IPS DF 6.9 (cell line): ENCODE data around the gene RETREG1.

ENCODE experiments used
- DNase-seq: peaks from one replicate; pipeline ENCODE4 v3.0.0-alpha.2; 2013; ENCODE audit warnings: low read depth, low spot score
- H3K27ac ChIP-seq: one replicate; pipeline ENCODE4 v1.5.1; 2013; ENCODE audit warnings: low read length, control low read depth
- H3K27me3 ChIP-seq: 2 replicates; pipeline ENCODE4 v1.6.1; 2013; ENCODE audit warnings: mild to moderate bottlenecking, low read length; ENCODE audit not compliant: control insufficient read depth, insufficient read depth
- H3K36me3 ChIP-seq: 2 replicates; pipeline ENCODE4 v1.6.1; 2013; ENCODE audit warnings: low read length; ENCODE audit not compliant: control insufficient read depth, insufficient read depth
- H3K4me1 ChIP-seq: 2 replicates; pipeline ENCODE4 v1.6.1; 2013; ENCODE audit warnings: low read length; ENCODE audit not compliant: control insufficient read depth, insufficient read depth
- H3K4me3 ChIP-seq: 2 replicates; pipeline ENCODE4 v1.5.1; 2013; ENCODE audit warnings: mild to moderate bottlenecking, low read length
- H3K9me3 ChIP-seq: 2 replicates; pipeline ENCODE4 v1.6.1; 2013; ENCODE audit warnings: low read length, inconsistent platforms; ENCODE audit not compliant: control insufficient read depth, insufficient read depth
- WGBS: extraction: QIAGEN DNeasy Blood & Tissue Kit; methylation state at CpG from one replicate; pipeline ENCODE4 v1.1.7; 2013; ENCODE audit warnings: mixed read lengths, missing lambda C conversion rate; ENCODE audit not compliant: insufficient read length, insufficient coverage; 5-methylcytosine and 5-hydroxymethylcytosine counted together

RETREG1 gene

DNA sequence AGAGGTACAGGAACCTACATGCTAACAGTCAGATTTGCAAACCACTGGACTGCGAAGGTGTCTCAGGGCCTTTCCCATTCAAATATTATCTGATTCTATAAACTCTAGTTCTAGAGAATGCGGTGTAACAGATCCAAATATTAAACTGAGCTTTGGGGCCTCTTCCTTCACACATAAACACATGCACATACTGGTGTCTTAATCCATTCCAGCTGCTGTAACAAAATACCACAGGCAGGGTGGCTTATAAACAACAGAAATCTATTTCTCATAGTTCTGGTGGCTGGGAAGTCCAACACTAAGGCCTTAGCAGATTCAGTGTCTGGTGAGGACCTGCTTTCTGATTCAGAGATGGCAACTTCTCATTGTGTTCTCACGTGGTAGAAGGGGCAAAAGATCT is 30.2 kb downstream of the RETREG1 start:
- no peaks in the 10 kb centered on the region for H3K27me3 ChIP-seq
- H3K36me3 ChIP-seq = no peaks in the 10 kb centered on the region
- DNase-seq = no peak
- no peak overlapping the region for H3K27ac ChIP-seq
- H3K4me3 ChIP-seq = no peak overlapping the region
- no peaks in the 10 kb centered on the region for H3K9me3 ChIP-seq
- WGBS = no CpG with 5 or more reads among the region's 3 CpGs
- H3K4me1 ChIP-seq = no peaks in the 10 kb centered on the region

DNA sequence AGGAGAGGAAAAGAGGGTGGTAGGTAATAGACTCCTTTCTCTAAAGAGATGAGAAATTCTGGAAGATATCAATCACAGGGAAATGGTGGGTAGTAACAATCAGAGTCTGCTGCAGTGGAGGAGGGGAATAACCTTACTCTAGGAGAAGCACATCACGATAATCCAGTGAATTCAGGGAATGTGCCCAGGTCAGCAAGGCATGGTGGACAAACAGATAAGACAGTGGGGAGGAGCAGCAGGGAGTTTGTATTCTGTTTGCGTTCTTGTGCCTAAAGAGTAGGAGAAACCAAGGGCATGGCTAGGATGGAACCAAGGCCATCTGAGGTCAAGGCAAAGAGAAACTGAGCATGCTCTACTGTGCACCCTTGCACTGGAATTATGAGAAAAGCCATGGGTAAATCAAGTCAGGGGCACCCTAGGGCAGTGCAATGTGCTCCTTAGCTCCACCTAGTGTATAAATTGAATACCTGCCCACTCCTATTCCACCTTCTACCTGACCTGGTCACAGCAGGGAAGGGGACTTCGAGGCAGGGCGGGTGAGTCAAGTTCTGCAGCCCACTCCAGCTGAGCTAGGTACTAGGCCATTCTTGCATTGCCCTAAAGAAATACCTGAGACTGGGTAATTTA is 31.6 kb downstream of the RETREG1 start:
- no CpG with 5 or more reads among the region's 4 CpGs for WGBS
- H3K36me3 ChIP-seq = no peaks in the 10 kb centered on the region
- H3K9me3 ChIP-seq = no peaks in the 10 kb centered on the region
- no peaks in the 10 kb centered on the region for H3K4me1 ChIP-seq
- no peak overlapping the region for H3K27ac ChIP-seq
- no peak overlapping the region for H3K4me3 ChIP-seq
- H3K27me3 ChIP-seq = no peaks in the 10 kb centered on the region
- no peak for DNase-seq

DNA sequence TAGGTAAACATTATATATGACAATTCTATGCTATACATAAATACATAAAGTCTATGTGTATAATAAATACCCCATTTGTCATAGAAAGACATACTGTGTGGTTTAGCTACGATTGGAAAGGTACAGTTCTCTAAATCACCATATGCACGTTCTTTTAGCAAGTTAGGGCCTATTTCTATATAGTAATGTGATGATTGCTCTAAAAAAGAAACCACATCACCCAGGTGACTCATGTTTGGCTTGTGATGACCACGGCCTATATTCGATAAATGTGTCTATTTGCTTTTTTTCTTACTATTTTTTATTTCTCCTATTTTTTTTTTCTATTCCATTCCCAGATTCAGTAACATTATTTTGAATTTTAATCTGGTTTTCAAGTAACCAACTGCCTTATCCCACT is 34.7 kb downstream of the RETREG1 start:
- no CpG with 5 or more reads among the region's 4 CpGs for WGBS
- no peak overlapping the region for H3K27ac ChIP-seq
- DNase-seq = no peak
- no peaks in the 10 kb centered on the region for H3K27me3 ChIP-seq
- H3K9me3 ChIP-seq = no peaks in the 10 kb centered on the region
- no peak overlapping the region for H3K4me3 ChIP-seq
- H3K4me1 ChIP-seq = no peaks in the 10 kb centered on the region
- no peaks in the 10 kb centered on the region for H3K36me3 ChIP-seq

GRCh38 chr5:16580382-16580781 is 36.4 kb downstream of the RETREG1 start:
- H3K27me3 ChIP-seq = no peaks in the 10 kb centered on the region
- no peak for DNase-seq
- no peak overlapping the region for H3K27ac ChIP-seq
- H3K36me3 ChIP-seq = no peaks in the 10 kb centered on the region
- 0 out of 2 replicates have a peak, but pooled peaks cover 2% of the 10 kb centered on the region for H3K4me1 ChIP-seq
- no CpG with 5 or more reads among the region's 6 CpGs for WGBS
- no peak overlapping the region for H3K4me3 ChIP-seq
- no peaks in the 10 kb centered on the region for H3K9me3 ChIP-seq

DNA sequence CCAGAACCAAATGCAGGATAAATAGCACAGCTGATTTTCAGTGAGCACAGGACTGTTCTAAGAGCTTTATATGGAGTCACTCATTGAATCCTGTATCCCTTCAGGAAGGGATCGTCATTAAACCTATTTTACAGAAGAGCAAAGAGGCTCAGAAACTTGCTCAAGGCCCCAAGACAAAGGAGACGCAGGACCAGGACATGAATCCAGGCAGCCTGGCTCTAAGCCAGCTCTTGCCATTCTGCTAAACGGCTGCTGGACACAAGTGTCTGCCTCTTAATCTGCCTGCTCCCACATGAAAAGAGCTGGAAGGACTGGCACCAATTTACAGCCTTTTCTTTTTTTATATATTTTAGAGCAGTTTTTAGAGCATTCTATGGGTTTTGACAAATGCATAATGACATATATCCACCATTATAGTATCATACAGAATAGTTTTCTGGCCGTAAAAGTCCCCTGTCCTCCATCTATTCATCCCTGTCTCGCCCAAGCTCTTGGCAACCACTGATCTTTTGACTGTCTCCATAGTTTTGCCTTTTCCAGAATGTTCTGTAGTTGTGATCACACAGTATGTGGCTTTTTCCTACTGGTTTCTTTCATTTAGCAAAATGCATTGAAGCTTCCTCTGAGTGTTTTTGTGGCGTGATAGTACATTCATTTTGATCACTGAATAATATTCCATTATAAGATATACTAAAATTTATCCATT is 37.5 kb downstream of the RETREG1 start:
- no peak overlapping the region for H3K4me3 ChIP-seq
- H3K9me3 ChIP-seq = no peaks in the 10 kb centered on the region
- no CpG with 5 or more reads among the region's 6 CpGs for WGBS
- no peak overlapping the region for H3K27ac ChIP-seq
- H3K36me3 ChIP-seq = no peaks in the 10 kb centered on the region
- H3K4me1 ChIP-seq = peaks cover 3% of the 10 kb centered on the region; the same call in 1 of the 2 replicates
- H3K27me3 ChIP-seq = no peaks in the 10 kb centered on the region
- DNase-seq = no peak

GRCh38 chr5:16578474-16578883 is 38.3 kb downstream of the RETREG1 start:
- no CpG with 5 or more reads among the region's 4 CpGs for WGBS
- no peak for DNase-seq
- Histone ChIP-seq H3K27me3 (no peaks in the 10 kb centered on the region), H3K4me3 (no peak overlapping the region), H3K27ac (no peak overlapping the region), H3K4me1 (peaks cover 5% of the 10 kb centered on the region; the same call in 1 of the 2 replicates), H3K9me3 (no peaks in the 10 kb centered on the region), H3K36me3 (no peaks in the 10 kb centered on the region)

- Histone ChIP-seq H3K27ac (no peak overlapping the region), H3K27me3 (no peaks in the 10 kb centered on the region), H3K4me1 (peaks cover 5% of the 10 kb centered on the region; the same call in 1 of the 2 replicates), H3K36me3 (no peaks in the 10 kb centered on the region), H3K4me3 (no peak overlapping the region), H3K9me3 (no peaks in the 10 kb centered on the region)
- DNase-seq = no peak
- no CpG with 5 or more reads among the region's 11 CpGs for WGBS
Measured at GRCh38 chr5:16577677-16578076, 39.1 kb downstream of the RETREG1 start.

- no peak overlapping the region for H3K4me3 ChIP-seq
- peaks cover 5% of the 10 kb centered on the region; the same call in 1 of the 2 replicates for H3K4me1 ChIP-seq
- DNase-seq = peak; percentile 29
- no CpG with 5 or more reads among the region's 12 CpGs for WGBS
- H3K27ac ChIP-seq = no peak overlapping the region
- no peaks in the 10 kb centered on the region for H3K27me3 ChIP-seq
- no peaks in the 10 kb centered on the region for H3K9me3 ChIP-seq
- no peaks in the 10 kb centered on the region for H3K36me3 ChIP-seq
Measured at GRCh38 chr5:16574789-16575721, 41.7 kb downstream of the RETREG1 start.

DNA sequence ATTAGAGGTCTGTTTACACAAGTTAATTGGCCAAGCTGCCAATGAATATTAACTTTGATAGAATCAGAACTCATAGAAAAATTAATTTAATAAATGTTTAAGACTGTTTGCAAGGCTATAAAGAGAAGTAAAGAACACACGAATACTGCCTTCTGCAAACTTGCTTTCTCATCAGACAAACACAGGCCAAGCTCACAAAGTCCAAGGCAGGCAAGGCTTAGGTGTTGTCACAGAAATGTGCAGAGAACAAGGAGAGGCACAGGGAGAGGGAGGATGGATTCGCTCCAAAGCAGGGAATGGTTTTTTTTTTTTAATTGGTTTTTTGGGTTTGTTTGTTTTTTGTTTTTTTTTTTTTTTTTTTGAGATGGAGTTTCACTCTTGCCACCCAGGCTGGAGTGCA is 43.4 kb downstream of the RETREG1 start:
- WGBS = no CpG with 5 or more reads among the region's 2 CpGs
- no peak for DNase-seq
- Histone ChIP-seq H3K4me1 (peaks cover 5% of the 10 kb centered on the region; the same call in 1 of the 2 replicates), H3K4me3 (no peak overlapping the region), H3K36me3 (no peaks in the 10 kb centered on the region), H3K27ac (no peak overlapping the region), H3K9me3 (no peaks in the 10 kb centered on the region), H3K27me3 (no peaks in the 10 kb centered on the region)

GRCh38 chr5:16572289-16573015 is 44.3 kb downstream of the RETREG1 start:
- Histone ChIP-seq H3K4me3 (no peak overlapping the region), H3K27me3 (no peaks in the 10 kb centered on the region), H3K4me1 (peaks cover 5% of the 10 kb centered on the region; the same call in 1 of the 2 replicates), H3K9me3 (no peaks in the 10 kb centered on the region), H3K36me3 (no peaks in the 10 kb centered on the region), H3K27ac (no peak overlapping the region)
- WGBS = no CpG with 5 or more reads among the region's 19 CpGs
- DNase-seq = no peak
